SK-N-SH (cell line): Measurements from ENCODE around the gene OR8A1.

ENCODE experiments used
- EZH2phosphoT487 ChIP-seq: fragments of 200-600 bp; sonication (generic); IDR thresholded peaks from 2 replicates; pipeline ENCODE4 v1.6.1; 2017; ENCODE audit warnings: low read depth, mixed run types, mild to moderate bottlenecking, antibody characterized with exemption, moderate library complexity, borderline replicate concordance
- GABPA ChIP-seq: IDR thresholded peaks from 2 replicates; pipeline ENCODE4 v1.4.0; 2012; ENCODE audit warnings: low read depth, mild to moderate bottlenecking
- JUND ChIP-seq: IDR thresholded peaks from 2 replicates; pipeline ENCODE4 v1.4.0; 2012
- NFIC ChIP-seq: IDR thresholded peaks from 2 replicates; pipeline ENCODE4 v1.4.0; 2012; ENCODE audit warnings: borderline replicate concordance
- POLR2AphosphoS5 ChIP-seq: IDR thresholded peaks from 2 replicates; pipeline ENCODE4 v1.6.1; 2012; ENCODE audit warnings: low read depth, low read length
- RXRA ChIP-seq: IDR thresholded peaks from 2 replicates; pipeline ENCODE4 v1.4.0; 2012; ENCODE audit warnings: low read depth, mild to moderate bottlenecking, borderline replicate concordance
- SIN3A ChIP-seq: IDR thresholded peaks from 2 replicates; pipeline ENCODE4 v1.6.1; 2012; ENCODE audit warnings: low read depth, mild to moderate bottlenecking, low read length, moderate library complexity, borderline replicate concordance
- TF ChIP-seq, protein P1 (sequence below): IDR thresholded peaks from 2 replicates; pipeline ENCODE4 v1.6.1; 2012; ENCODE audit warnings: mild to moderate bottlenecking, low read depth, low read length, moderate library complexity
- TF ChIP-seq, protein P2 (sequence below): fragments of 200-600 bp; sonication (generic); IDR thresholded peaks from 2 replicates; pipeline ENCODE4 v1.6.1; 2017; ENCODE audit warnings: antibody characterized with exemption, mild to moderate bottlenecking, moderate library complexity
- TF ChIP-seq, protein P3 (sequence below): IDR thresholded peaks from 2 replicates; pipeline ENCODE4; 2012
- TF ChIP-seq, protein P4 (sequence below): IDR thresholded peaks from 2 replicates; pipeline ENCODE4 v1.4.0; 2012; ENCODE audit warnings: low read depth

DNA sequence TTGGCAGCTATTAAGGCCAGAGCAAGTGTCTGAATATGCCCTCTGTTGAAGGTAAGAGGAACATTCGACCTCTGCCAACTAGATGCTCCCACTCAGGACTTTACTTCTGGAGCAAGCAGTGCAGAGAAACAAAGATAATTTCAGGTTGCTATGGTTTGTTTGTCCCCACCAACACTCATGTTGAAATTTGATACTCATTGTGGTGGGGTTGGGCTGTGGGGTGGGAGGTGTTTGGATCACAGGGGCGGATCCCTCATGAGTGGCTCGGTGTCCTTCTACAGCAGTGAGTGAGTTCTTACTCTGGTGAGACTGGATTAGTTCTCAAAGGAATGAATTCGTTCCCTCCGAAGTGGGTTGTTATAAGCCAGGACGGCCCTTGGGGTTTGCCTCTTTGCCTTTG is 12.0 kb downstream of the OR8A1 start:
- TF ChIP-seq, protein P1, sequence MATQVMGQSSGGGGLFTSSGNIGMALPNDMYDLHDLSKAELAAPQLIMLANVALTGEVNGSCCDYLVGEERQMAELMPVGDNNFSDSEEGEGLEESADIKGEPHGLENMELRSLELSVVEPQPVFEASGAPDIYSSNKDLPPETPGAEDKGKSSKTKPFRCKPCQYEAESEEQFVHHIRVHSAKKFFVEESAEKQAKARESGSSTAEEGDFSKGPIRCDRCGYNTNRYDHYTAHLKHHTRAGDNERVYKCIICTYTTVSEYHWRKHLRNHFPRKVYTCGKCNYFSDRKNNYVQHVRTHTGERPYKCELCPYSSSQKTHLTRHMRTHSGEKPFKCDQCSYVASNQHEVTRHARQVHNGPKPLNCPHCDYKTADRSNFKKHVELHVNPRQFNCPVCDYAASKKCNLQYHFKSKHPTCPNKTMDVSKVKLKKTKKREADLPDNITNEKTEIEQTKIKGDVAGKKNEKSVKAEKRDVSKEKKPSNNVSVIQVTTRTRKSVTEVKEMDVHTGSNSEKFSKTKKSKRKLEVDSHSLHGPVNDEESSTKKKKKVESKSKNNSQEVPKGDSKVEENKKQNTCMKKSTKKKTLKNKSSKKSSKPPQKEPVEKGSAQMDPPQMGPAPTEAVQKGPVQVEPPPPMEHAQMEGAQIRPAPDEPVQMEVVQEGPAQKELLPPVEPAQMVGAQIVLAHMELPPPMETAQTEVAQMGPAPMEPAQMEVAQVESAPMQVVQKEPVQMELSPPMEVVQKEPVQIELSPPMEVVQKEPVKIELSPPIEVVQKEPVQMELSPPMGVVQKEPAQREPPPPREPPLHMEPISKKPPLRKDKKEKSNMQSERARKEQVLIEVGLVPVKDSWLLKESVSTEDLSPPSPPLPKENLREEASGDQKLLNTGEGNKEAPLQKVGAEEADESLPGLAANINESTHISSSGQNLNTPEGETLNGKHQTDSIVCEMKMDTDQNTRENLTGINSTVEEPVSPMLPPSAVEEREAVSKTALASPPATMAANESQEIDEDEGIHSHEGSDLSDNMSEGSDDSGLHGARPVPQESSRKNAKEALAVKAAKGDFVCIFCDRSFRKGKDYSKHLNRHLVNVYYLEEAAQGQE = no peak
- TF ChIP-seq POLR2AphosphoS5 (no peak), JUND (no peak), GABPA (no peak), RXRA (no peak), EZH2phosphoT487 (no peak), SIN3A (no peak), NFIC (no peak)
- TF ChIP-seq, protein P2, sequence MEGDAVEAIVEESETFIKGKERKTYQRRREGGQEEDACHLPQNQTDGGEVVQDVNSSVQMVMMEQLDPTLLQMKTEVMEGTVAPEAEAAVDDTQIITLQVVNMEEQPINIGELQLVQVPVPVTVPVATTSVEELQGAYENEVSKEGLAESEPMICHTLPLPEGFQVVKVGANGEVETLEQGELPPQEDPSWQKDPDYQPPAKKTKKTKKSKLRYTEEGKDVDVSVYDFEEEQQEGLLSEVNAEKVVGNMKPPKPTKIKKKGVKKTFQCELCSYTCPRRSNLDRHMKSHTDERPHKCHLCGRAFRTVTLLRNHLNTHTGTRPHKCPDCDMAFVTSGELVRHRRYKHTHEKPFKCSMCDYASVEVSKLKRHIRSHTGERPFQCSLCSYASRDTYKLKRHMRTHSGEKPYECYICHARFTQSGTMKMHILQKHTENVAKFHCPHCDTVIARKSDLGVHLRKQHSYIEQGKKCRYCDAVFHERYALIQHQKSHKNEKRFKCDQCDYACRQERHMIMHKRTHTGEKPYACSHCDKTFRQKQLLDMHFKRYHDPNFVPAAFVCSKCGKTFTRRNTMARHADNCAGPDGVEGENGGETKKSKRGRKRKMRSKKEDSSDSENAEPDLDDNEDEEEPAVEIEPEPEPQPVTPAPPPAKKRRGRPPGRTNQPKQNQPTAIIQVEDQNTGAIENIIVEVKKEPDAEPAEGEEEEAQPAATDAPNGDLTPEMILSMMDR = no peak
- TF ChIP-seq, protein P3, sequence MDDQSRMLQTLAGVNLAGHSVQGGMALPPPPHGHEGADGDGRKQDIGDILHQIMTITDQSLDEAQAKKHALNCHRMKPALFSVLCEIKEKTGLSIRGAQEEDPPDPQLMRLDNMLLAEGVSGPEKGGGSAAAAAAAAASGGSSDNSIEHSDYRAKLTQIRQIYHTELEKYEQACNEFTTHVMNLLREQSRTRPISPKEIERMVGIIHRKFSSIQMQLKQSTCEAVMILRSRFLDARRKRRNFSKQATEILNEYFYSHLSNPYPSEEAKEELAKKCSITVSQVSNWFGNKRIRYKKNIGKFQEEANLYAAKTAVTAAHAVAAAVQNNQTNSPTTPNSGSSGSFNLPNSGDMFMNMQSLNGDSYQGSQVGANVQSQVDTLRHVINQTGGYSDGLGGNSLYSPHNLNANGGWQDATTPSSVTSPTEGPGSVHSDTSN = no peak
- TF ChIP-seq, protein P4, sequence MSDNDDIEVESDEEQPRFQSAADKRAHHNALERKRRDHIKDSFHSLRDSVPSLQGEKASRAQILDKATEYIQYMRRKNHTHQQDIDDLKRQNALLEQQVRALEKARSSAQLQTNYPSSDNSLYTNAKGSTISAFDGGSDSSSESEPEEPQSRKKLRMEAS = no peak
